ENCODE measurements around the gene WDTC1. TPM values are rescaled to one million over a fixed set of nuclear protein-coding genes. Genes with fewer than 3 reads are reported as not detected.

The WDTC1 gene
- total and polyA plus RNA-seq, 2 of the 13 experiments (the other 11 are each of a cell fraction or from before 2014, with no cell fraction given) = 5.5 TPM

GRCh38 chr1:27234049-27234882, at the start of gene WDTC1 (continued):
- TF ChIP-seq ZNF687 (CRISPR knock-in tag; IDR thresholded peaks at IDR 0.05) (peak; percentile 72), SP5 (CRISPR knock-in tag; IDR thresholded peaks at IDR 0.05; ENCODE audit: borderline replicate concordance, low read depth) (peak; percentile 28; the same call in 1 of the 2 replicates), AGO1 (IDR thresholded peaks at IDR 0.05; ENCODE audit: low read depth, low read length, poor library complexity, severe bottlenecking) (peak; percentile 100), ARID5B (CRISPR knock-in tag; IDR thresholded peaks at IDR 0.05) (peak; percentile 54; the same call in 1 of the 2 replicates), CREM (IDR thresholded peaks at IDR 0.05) (peak; percentile 73; the same call in 1 of the 2 replicates), CREM (CRISPR knock-in tag; IDR thresholded peaks at IDR 0.05) (no peak), ZHX1 (CRISPR knock-in tag; IDR thresholded peaks at IDR 0.05; ENCODE audit: low read depth) (no peak), ZNF18 (CRISPR knock-in tag; IDR thresholded peaks at IDR 0.05; ENCODE audit: insufficient replicate concordance) (peak; percentile 98), TGIF2 (CRISPR knock-in tag; IDR thresholded peaks at IDR 0.05) (peak; percentile 86), ZNF335 (CRISPR knock-in tag; IDR thresholded peaks at IDR 0.05) (peak; percentile 72; the same call in 1 of the 2 replicates), BORCS8-MEF2B (CRISPR knock-in tag; IDR thresholded peaks at IDR 0.05) (0 out of 2 replicates have a peak, but pooled peaks have one; percentile 15), ZNF770 (CRISPR knock-in tag; IDR thresholded peaks at IDR 0.05) (no peak; the same call in 1 of the 2 replicates)
